Neural crest cell (in vitro differentiated cells): ENCODE measurements around the gene ANKRD13B. TPM values are rescaled to one million over a fixed set of nuclear protein-coding genes. Genes with fewer than 3 reads are reported as not detected.

Experiments used
- DNase-seq: peaks from one replicate; pipeline ENCODE4 v3.0.0; 2021; ENCODE audit warnings: low read depth, mixed read lengths, low spot score
- H3K27ac Mint-ChIP-seq: one replicate; pipeline ENCODE4 v1.8.0; 2021; ENCODE audit warnings: mild to moderate bottlenecking, mixed read lengths; ENCODE audit not compliant: unreplicated experiment
- H3K27me3 Mint-ChIP-seq: 2 replicates; pipeline ENCODE4 v1.8.0; 2021; ENCODE audit warnings: low read depth, mild to moderate bottlenecking, mixed read lengths
- H3K36me3 Mint-ChIP-seq: 2 replicates; pipeline ENCODE4 v1.8.0; 2021; ENCODE audit warnings: low read depth, mild to moderate bottlenecking, mixed read lengths
- H3K4me1 Mint-ChIP-seq: 2 replicates; pipeline ENCODE4 v1.8.0; 2021; ENCODE audit warnings: mixed read lengths
- H3K4me3 Mint-ChIP-seq: one replicate; pipeline ENCODE4 v1.8.0; 2021; ENCODE audit warnings: mild to moderate bottlenecking, mixed read lengths
- H3K9me3 Mint-ChIP-seq: 2 replicates; pipeline ENCODE4 v1.8.0; 2021; ENCODE audit warnings: mixed read lengths
- total RNA-seq: library from RNA; stranded (reverse); gene quantifications from 2 replicates; pipeline ENCODE4 v1.2.1, GENCODE V29; 2021
- TF ChIP-seq, protein P1 (sequence below): fragments of 200-600 bp; sonication (generic); conservative IDR thresholded peaks from 2 replicates; pipeline ENCODE4 v1.5.0; 2021; ENCODE audit warnings: antibody characterized with exemption, mild to moderate bottlenecking

The ANKRD13B gene
- total RNA-seq, 1 donor from 2014 or later, result 70.0 TPM

GRCh38 chr17:29628644-29629043 lies 35.7 kb downstream of the ANKRD13B start:
- H3K36me3 Mint-ChIP-seq, result peaks cover 6% of the 10 kb centered on the region
- H3K4me3 Mint-ChIP-seq, result no peak overlapping the region

GRCh38 chr17:29629839-29630238 lies 36.9 kb downstream of the ANKRD13B start:
- TF ChIP-seq, protein P1, sequence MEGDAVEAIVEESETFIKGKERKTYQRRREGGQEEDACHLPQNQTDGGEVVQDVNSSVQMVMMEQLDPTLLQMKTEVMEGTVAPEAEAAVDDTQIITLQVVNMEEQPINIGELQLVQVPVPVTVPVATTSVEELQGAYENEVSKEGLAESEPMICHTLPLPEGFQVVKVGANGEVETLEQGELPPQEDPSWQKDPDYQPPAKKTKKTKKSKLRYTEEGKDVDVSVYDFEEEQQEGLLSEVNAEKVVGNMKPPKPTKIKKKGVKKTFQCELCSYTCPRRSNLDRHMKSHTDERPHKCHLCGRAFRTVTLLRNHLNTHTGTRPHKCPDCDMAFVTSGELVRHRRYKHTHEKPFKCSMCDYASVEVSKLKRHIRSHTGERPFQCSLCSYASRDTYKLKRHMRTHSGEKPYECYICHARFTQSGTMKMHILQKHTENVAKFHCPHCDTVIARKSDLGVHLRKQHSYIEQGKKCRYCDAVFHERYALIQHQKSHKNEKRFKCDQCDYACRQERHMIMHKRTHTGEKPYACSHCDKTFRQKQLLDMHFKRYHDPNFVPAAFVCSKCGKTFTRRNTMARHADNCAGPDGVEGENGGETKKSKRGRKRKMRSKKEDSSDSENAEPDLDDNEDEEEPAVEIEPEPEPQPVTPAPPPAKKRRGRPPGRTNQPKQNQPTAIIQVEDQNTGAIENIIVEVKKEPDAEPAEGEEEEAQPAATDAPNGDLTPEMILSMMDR, result no peak
- peaks cover 18% of the 10 kb centered on the region for H3K4me1 Mint-ChIP-seq
- H3K9me3 Mint-ChIP-seq, result no peaks in the 10 kb centered on the region
- no peaks in the 10 kb centered on the region for H3K27me3 Mint-ChIP-seq
- peaks cover 6% of the 10 kb centered on the region for H3K36me3 Mint-ChIP-seq
- H3K4me3 Mint-ChIP-seq, result no peak overlapping the region
- DNase-seq, result no peak
- no peak overlapping the region for H3K27ac Mint-ChIP-seq

More at GRCh38 chr17:29628644-29629043, 35.7 kb downstream of the ANKRD13B start:
- peaks cover 15% of the 10 kb centered on the region for H3K4me1 Mint-ChIP-seq
- H3K27me3 Mint-ChIP-seq, result peaks cover 4% of the 10 kb centered on the region
- no peaks in the 10 kb centered on the region for H3K9me3 Mint-ChIP-seq
- no peak overlapping the region for H3K27ac Mint-ChIP-seq
- TF ChIP-seq, protein P1, result no peak
- no peak for DNase-seq

GRCh38 chr17:29630630-29631193 lies 37.8 kb downstream of the ANKRD13B start:
- H3K27ac Mint-ChIP-seq, result no peak overlapping the region
- H3K4me1 Mint-ChIP-seq, result peaks cover 18% of the 10 kb centered on the region
- TF ChIP-seq, protein P1, result no peak
- H3K4me3 Mint-ChIP-seq, result no peak overlapping the region
- no peaks in the 10 kb centered on the region for H3K27me3 Mint-ChIP-seq
- H3K36me3 Mint-ChIP-seq, result peaks cover 9% of the 10 kb centered on the region
- no peak for DNase-seq
- H3K9me3 Mint-ChIP-seq, result no peaks in the 10 kb centered on the region

- Mint-ChIP-seq H3K27me3 (no peaks in the 10 kb centered on the region), H3K4me1 (peaks cover 18% of the 10 kb centered on the region), H3K27ac (no peak overlapping the region), H3K4me3 (no peak overlapping the region), H3K9me3 (no peaks in the 10 kb centered on the region), H3K36me3 (peaks cover 19% of the 10 kb centered on the region)
- DNase-seq, result no peak
- TF ChIP-seq, protein P1, result no peak
Observed at GRCh38 chr17:29633886-29634285, 41.0 kb downstream of the ANKRD13B start.

- TF ChIP-seq, protein P1, result no peak
- Mint-ChIP-seq H3K9me3 (no peaks in the 10 kb centered on the region), H3K27me3 (no peaks in the 10 kb centered on the region), H3K4me3 (no peak overlapping the region), H3K27ac (no peak overlapping the region), H3K4me1 (peaks cover 29% of the 10 kb centered on the region), H3K36me3 (peaks cover 15% of the 10 kb centered on the region)
- DNase-seq, result no peak
Observed at GRCh38 chr17:29640413-29640812, 47.5 kb downstream of the ANKRD13B start.
